Stimulated activated CD4-positive, alpha-beta T cell treated with anti-CD3 and anti-CD28 coated beads, Interleukin-1b, Interleukin-23, amount 100 ng/mL, for 48 hours (primary cell): Measurements from ENCODE around the gene LTBP1.

Experiments
- DNase-seq: peaks from one replicate; pipeline ENCODE4 v3.0.0-alpha.2; 2020

LTBP1 gene

GRCh38 chr2:32932825-32933755 is 13.7 kb upstream of the LTBP1 start:
- DNase-seq = no peak

GRCh38 chr2:32933756-32934095 is 13.0 kb upstream of the LTBP1 start:
- DNase-seq = no peak

- DNase-seq = no peak
Observed at GRCh38 chr2:32937602-32938448, 8.9 kb upstream of the LTBP1 start.

- DNase-seq = no peak
Observed at GRCh38 chr2:32938934-32939333, 7.8 kb upstream of the LTBP1 start.

- no peak for DNase-seq
Observed at GRCh38 chr2:32940316-32940997, 6.3 kb upstream of the LTBP1 start.

GRCh38 chr2:32941944-32942690 is 4.6 kb upstream of the LTBP1 start:
- DNase-seq = no peak

GRCh38 chr2:32942793-32943485 is 3.8 kb upstream of the LTBP1 start:
- no peak for DNase-seq

GRCh38 chr2:32945286-32945685 is 1.5 kb upstream of the LTBP1 start:
- DNase-seq = no peak

GRCh38 chr2:32947076-32947483 is 327 bp downstream of the LTBP1 start:
- DNase-seq = no peak

GRCh38 chr2:32947484-32948143 is 861 bp downstream of the LTBP1 start:
- DNase-seq = peak; percentile 11

- DNase-seq = no peak
Observed at GRCh38 chr2:32948266-32948665, 1.5 kb downstream of the LTBP1 start.

GRCh38 chr2:32949260-32949659 is 2.5 kb downstream of the LTBP1 start:
- no peak for DNase-seq

GRCh38 chr2:32951672-32952071 is 4.9 kb downstream of the LTBP1 start:
- DNase-seq = no peak

- no peak for DNase-seq
Observed at GRCh38 chr2:32952761-32953476, 6.2 kb downstream of the LTBP1 start.

GRCh38 chr2:32954206-32954605 is 7.5 kb downstream of the LTBP1 start:
- no peak for DNase-seq

GRCh38 chr2:32958821-32959220 is 12.1 kb downstream of the LTBP1 start:
- no peak for DNase-seq

- no peak for DNase-seq
Observed at GRCh38 chr2:32960238-32960637, 13.5 kb downstream of the LTBP1 start.

- DNase-seq = no peak
Observed at GRCh38 chr2:32960647-32961403, 14.1 kb downstream of the LTBP1 start.

GRCh38 chr2:32962690-32963089 is 15.9 kb downstream of the LTBP1 start:
- no peak for DNase-seq

GRCh38 chr2:32963941-32964340 is 17.2 kb downstream of the LTBP1 start:
- DNase-seq = no peak
